Adrenal gland (tissue), 12 donors: ENCODE measurements around the gene FAM53B. TPM values are rescaled to one million over a fixed set of nuclear protein-coding genes. Genes with fewer than 3 reads are reported as not detected.
"Not testable (repeated sequence)": the region's sequence is repeated elsewhere in the genome, so short reads cannot be mapped to it uniquely, and the experiment has no call there.

Experiments
- DNase-seq, 7 donors: peaks; one replicate each; pipeline ENCODE4 v3.0.0-alpha.2; 2019 to 2020
- H3K27ac ChIP-seq, 5 donors: fragments of 200-600 bp; sonication (generic) in 4 of 5; 1 replicate in 3 of 5; 2 replicates in 2 of 5; pipeline versions ENCODE4 v1.5.1 to v1.8.0; 2016 to 2020; ENCODE audit warnings: mild to moderate bottlenecking in 1 of 5
- H3K27me3 ChIP-seq: fragments of 200-600 bp; 2 replicates; pipeline ENCODE4 v1.8.0; 2021
- H3K36me3 ChIP-seq, 2 donors: fragments of 200-600 bp; replicated peaks in 1 of 2; 1 replicate in 1 of 2; 2 replicates in 1 of 2; pipeline versions ENCODE4 v1.5.1 to v1.8.0; 2018 to 2022
- H3K4me1 ChIP-seq, 2 donors: fragments of 200-600 bp; replicated peaks in 1 of 2; 1 replicate in 1 of 2; 2 replicates in 1 of 2; pipeline versions ENCODE4 v1.5.1 to v1.8.0; 2018 to 2021
- H3K4me3 ChIP-seq, 4 donors: fragments of 200-600 bp; sonication (generic) in 3 of 4; one replicate each; pipeline ENCODE4 v1.5.1; 2016 to 2018
- H3K9me3 ChIP-seq, 3 donors: fragments of 200-600 bp; sonication (generic) in 1 of 3; replicated peaks in 1 of 3; 1 replicate in 2 of 3; 2 replicates in 1 of 3; pipeline versions ENCODE4 v1.5.1 to v1.8.0; 2016 to 2021
- POLR2A ChIP-seq, 2 donors: fragments of 450-650 bp; IDR thresholded peaks; one replicate each; pipeline ENCODE4 v1.6.1; 2017; ENCODE audit warnings: antibody characterized with exemption in 2 of 2, mild to moderate bottlenecking in 2 of 2, moderate library complexity in 1 of 2
- WGBS, 4 donors: extraction: QIAGEN DNeasy Blood & Tissue Kit in 2 of 4; methylation state at CpG; one replicate each; pipeline versions ENCODE4 v1.1.5 to v1.1.7; 2013 to 2017; 5-methylcytosine and 5-hydroxymethylcytosine counted together
- intact Hi-C, 2 donors: fragments of 100-400 bp; cut with DNase I; formaldehyde crosslinking; loops; one replicate each; pipeline versions ENCODE4 v1.14.1 to v1.15.0; 2022 to 2023
- polyA plus RNA-seq, 3 donors: library from polyadenylated mRNA; stranded (reverse); fragments of 200-250 nt in 2 of 3; fragments of 350-450 nt in 1 of 3; fragmentation: Illumina TruSeq in 1 of 3; extraction: RNeasy Lipid Tissue Mini Kit (QIAGEN cat#74804) in 1 of 3; gene quantifications; one replicate each; pipeline ENCODE4 v1.2.3, GENCODE V29; 2013 to 2014
- total RNA-seq, 9 donors: library from RNA; depleted of rRNA in 4 of 9; stranded (reverse); fragments of >200 nt in 4 of 9; fragments of 120-200 nt in 1 of 9; fragmentation: NEBNext Ultra II Directional in 1 of 9; extraction: Animal tissue kit (Norgen Biotek cat#: 25700) in 1 of 9; gene quantifications; one replicate each; pipeline versions ENCODE4 v1.1.0 to v1.2.4, GENCODE V29; 2013 to 2023
- TF ChIP-seq, protein P1 (sequence below), 6 experiments: fragments of 450-650 bp in 4 of 6; fragments of 200-600 bp in 2 of 6; sonication (generic) in 1 of 6; IDR thresholded peaks; 1 replicate in 5 of 6; 2 replicates in 1 of 6; pipeline versions ENCODE4 v1.5.1 to v1.8.0; 2016 to 2021; ENCODE audit warnings: antibody characterized with exemption in 6 of 6, mild to moderate bottlenecking in 2 of 6, moderate library complexity in 1 of 6
- donor health status: healthy with polysubstance abuse.
- donor health status: Bipolar disorder and iron deficiency.
- donor health status: DM: yes; HTN: yes; CAD: no.
- donor health status: DM: no; HTN: no; CAD: no.
- donor health status: DM: no; HTN: no; CAD: no.
- donor health status: DM: yes; HTN: yes; CAD: no.

Gene FAM53B
- total and polyA plus RNA-seq, 12 donors: 15.1 to 90.9 (median 65.5) TPM

DNA sequence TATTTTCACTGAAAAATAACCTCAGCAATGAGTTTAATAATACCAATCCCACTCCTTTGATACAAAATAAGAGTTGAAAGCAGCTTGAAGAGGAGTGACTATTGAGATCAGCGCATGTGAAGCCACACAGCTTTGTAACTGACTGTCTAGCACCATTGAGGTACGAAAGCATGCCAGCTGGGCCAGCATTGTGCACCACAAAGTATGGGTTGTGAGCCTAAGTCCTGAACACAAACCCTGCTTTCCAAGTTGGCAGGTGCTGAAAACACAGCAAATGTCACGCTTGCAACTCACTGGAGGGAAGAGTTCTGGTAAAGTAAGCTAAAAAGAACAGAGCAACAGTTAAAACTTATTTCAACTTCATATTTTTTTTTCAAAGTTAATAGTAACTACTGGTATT lies 4.0 kb upstream of the FAM53B start:
- H3K4me3 ChIP-seq: no peak overlapping the region
- intact Hi-C loops: no loop called here
- WGBS, 4 donors: 93 to 94% (median 94%) methylated on average over 3 of the region's 3 CpGs
- H3K27ac ChIP-seq: no peak overlapping the region
- H3K9me3 ChIP-seq: no peaks in the 10 kb centered on the region
- TF ChIP-seq POLR2A (IDR thresholded peaks at IDR 0.05): no peak
- TF ChIP-seq, protein P1, sequence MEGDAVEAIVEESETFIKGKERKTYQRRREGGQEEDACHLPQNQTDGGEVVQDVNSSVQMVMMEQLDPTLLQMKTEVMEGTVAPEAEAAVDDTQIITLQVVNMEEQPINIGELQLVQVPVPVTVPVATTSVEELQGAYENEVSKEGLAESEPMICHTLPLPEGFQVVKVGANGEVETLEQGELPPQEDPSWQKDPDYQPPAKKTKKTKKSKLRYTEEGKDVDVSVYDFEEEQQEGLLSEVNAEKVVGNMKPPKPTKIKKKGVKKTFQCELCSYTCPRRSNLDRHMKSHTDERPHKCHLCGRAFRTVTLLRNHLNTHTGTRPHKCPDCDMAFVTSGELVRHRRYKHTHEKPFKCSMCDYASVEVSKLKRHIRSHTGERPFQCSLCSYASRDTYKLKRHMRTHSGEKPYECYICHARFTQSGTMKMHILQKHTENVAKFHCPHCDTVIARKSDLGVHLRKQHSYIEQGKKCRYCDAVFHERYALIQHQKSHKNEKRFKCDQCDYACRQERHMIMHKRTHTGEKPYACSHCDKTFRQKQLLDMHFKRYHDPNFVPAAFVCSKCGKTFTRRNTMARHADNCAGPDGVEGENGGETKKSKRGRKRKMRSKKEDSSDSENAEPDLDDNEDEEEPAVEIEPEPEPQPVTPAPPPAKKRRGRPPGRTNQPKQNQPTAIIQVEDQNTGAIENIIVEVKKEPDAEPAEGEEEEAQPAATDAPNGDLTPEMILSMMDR (IDR thresholded peaks at IDR 0.05): no peak
- no peaks in the 10 kb centered on the region for H3K27me3 ChIP-seq
- H3K4me1 ChIP-seq: peaks cover 8 to 10% of the 10 kb centered on the region in 2 donors
- no peak for DNase-seq
- H3K36me3 ChIP-seq: no peaks in the 10 kb centered on the region

DNA sequence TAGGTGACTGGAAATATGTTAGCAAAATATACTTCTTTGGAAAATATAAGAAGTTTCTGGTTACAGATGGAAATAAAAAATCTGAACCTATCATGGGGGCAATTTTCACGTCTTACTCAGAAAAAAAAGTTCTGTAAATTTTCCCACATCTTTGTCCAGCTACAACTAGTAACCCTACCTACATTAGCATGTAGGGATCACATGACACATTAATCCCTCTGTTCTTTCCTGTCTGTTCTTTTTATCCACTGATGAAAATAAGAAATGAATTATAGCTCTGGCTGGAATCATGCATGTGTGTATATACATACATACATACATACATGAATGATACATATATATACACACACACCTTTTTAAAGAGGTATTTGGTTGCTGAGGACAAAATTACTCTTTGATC lies 3.6 kb upstream of the FAM53B start:
- H3K4me1 ChIP-seq: peaks cover 9 to 10% of the 10 kb centered on the region in 2 donors
- intact Hi-C loops: no loop called here
- no peaks in the 10 kb centered on the region for H3K27me3 ChIP-seq
- H3K4me3 ChIP-seq: no peak overlapping the region
- H3K36me3 ChIP-seq: no peaks in the 10 kb centered on the region
- H3K27ac ChIP-seq: no peak overlapping the region
- TF ChIP-seq, protein P1 (IDR thresholded peaks at IDR 0.05): no peak
- TF ChIP-seq POLR2A (IDR thresholded peaks at IDR 0.05): no peak
- 88 to 100% (median 94%) methylated on average over 1 of the region's 1 CpG for WGBS, 4 donors
- DNase-seq: no peak
- no peaks in the 10 kb centered on the region for H3K9me3 ChIP-seq

DNA sequence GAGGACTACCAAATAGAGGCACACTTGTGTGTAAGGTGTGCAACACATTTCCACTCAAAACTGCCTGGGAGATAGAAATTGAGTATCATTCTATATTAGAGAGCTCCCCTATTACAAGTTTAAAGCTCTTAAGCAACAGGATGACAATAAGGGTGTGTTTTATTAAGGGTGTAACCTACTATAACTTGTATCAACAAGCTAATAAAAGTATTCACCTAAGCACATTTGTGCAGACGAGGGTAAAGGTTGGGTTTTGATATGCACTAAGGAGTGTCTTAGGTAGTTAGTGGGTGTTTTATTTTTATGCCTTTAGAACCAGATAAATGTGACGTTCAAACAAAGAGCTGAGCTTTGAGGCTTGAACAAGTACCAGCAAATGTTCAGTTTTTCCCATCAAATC lies 2.8 kb upstream of the FAM53B start:
- 89 to 94% (median 93%) methylated on average over 2 of the region's 2 CpGs for WGBS, 4 donors
- H3K4me1 ChIP-seq: peaks cover 14 to 18% of the 10 kb centered on the region in 2 donors
- intact Hi-C loops: no loop called here
- H3K27me3 ChIP-seq: no peaks in the 10 kb centered on the region
- no peak overlapping the region for H3K4me3 ChIP-seq
- H3K36me3 ChIP-seq: no peaks in the 10 kb centered on the region
- no peak overlapping the region for H3K27ac ChIP-seq
- DNase-seq: no peak
- TF ChIP-seq, protein P1 (IDR thresholded peaks at IDR 0.05): no peak
- TF ChIP-seq POLR2A (IDR thresholded peaks at IDR 0.05): no peak
- no peaks in the 10 kb centered on the region for H3K9me3 ChIP-seq

DNA sequence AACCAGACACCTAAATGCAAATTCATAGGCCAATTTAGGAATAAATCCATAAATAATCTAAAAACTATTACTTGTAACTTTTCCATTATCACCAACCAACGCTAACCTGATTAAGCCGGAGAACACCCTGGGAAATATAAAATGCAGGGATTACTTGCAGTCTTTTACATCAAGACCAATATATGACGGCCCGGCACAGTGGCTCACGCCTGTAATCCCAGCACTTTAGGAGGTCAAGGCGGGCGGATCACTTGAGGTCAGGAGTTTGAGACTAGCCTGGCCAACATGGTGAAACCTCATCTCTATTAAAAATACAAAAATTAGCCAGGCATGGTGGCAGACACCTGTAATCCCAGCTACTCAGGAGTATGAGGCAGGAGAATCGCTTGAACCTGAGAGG lies 2.3 kb upstream of the FAM53B start:
- H3K9me3 ChIP-seq, H3K4me3 ChIP-seq, H3K36me3 ChIP-seq, DNase-seq, H3K27me3 ChIP-seq, intact Hi-C loops, H3K27ac ChIP-seq: not testable (repeated sequence)
- 96 to 97% (median 96%) methylated on average over 8 of the region's 8 CpGs for WGBS, 4 donors
- peaks cover 19 to 23% of the 10 kb centered on the region in 2 donors for H3K4me1 ChIP-seq

- WGBS, 4 donors: 9 to 26% (median 16%) methylated on average over 3 of the region's 3 CpGs
Observed at GRCh38 chr10:124745673-124746072, 1.5 kb upstream of the FAM53B start.

More at GRCh38 chr10:124745673-124746072, 1.5 kb upstream of the FAM53B start:
- Histone ChIP-seq H3K4me1 (peaks cover 27 to 31% of the 10 kb centered on the region in 2 donors), H3K9me3 (no peaks in the 10 kb centered on the region), H3K27me3 (no peaks in the 10 kb centered on the region), H3K4me3 (no peak overlapping the region), H3K27ac (peak overlapping the region in 2 of 5 donors; percentile 85 to 95), H3K36me3 (no peaks in the 10 kb centered on the region)
- intact Hi-C loops: loop anchor here in 1 of 2 donors (2.0 kb wide), 1 partner anchor 215 kb away; no protein-coding TSS in a partner anchor
- TF ChIP-seq, protein P1 (IDR thresholded peaks at IDR 0.05): peak; percentile 12 to 66 (median 53)
- no peak for TF ChIP-seq POLR2A (IDR thresholded peaks at IDR 0.05)
- DNase-seq: no peak
